ENCODE data around the gene KIAA1549. TPM values are rescaled to one million over a fixed set of nuclear protein-coding genes. Genes with fewer than 3 reads are reported as not detected.
"Not testable (repeated sequence)": the region's sequence is repeated elsewhere in the genome, so short reads cannot be mapped to it uniquely, and the experiment has no call there.

KIAA1549 gene
- total RNA-seq, 4 donors from 2014 or later, result 0.11 to 2.1 (median 0.28) TPM

DNA sequence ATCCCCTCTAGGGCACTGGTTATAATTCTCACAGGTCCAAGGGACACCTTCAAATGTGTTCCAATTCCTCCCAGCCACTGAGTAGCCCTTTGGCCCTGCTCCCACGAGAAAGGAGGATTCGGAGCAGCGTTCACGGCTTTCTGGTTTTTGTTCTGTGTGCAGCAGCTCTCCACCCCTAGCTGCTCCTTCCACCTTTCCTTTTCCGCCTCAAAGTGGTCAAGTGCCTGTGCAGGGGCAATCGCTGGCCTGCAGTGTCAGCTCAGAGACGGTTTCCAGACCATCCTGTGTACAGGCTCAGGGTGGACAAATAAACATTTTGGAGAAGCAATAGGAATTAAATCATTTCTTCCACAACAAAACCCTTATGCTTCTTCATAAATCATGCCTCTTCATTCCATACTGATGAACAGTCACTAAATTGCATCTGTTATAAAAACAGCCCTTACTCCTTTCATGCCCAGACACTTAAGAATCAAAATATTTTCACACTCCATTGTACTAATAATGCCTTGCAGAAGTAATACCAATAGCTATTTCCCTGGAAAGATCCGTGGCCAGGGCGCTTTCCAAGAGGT, 1.1 kb downstream of the KIAA1549 start:
- H3K4me3 ChIP-seq, result peak overlapping the region; percentile 25 to 68 (median 52)
- WGBS, 2 donors, result 29 to 33% methylated on average over 8 to 9 of the region's 9 CpGs

DNA sequence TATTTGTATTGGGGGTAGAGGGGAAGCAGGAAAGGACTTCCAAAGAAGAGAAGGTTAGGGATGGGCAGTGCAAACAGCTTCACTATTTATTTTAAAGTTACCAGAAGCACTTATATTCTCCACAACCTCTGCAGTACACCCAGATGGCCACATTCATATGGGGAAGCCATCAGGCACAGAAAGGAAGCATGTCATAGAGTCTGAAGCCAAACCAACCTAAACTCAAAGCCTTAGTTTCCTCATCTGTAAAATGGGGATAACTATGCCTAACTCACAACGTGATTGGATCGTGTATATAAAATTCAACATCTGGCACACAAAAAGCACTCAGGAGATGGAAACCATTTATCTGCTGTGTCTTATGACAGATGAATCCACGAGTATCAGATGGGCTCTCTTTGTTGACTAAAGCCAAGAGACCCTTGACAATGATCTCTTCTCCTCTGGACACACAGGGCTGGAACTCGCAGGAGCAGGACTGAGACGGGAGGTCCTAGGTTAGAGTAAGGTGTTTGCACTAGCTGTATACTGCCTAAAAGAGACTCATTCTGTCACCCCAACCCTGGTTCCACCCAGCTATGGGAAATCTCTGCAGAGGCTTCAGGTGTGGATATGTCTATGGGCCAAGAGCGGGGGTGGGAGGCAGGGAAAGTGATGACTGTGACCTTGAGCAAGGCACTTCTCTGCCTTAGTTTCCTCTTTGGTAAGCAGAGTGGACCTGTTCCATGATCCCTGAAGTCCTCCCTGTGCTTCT, 1.8 kb downstream of the KIAA1549 start:
- Histone ChIP-seq H3K36me3 (no peaks in the 10 kb centered on the region), H3K9me3 (no peaks in the 10 kb centered on the region), H3K27me3 (peaks cover 0 to 46% (median 0%) of the 10 kb centered on the region in 4 donors), H3K27ac (no peak overlapping the region), H3K4me1 (peaks cover 6 to 24% (median 7%) of the 10 kb centered on the region in 3 donors), H3K4me3 (peak overlapping the region in 1 of 4 donors; percentile 59)
- no peak for DNase-seq
- TF ChIP-seq POLR2A (IDR thresholded peaks at IDR 0.05), result no peak
- TF ChIP-seq, protein P1, sequence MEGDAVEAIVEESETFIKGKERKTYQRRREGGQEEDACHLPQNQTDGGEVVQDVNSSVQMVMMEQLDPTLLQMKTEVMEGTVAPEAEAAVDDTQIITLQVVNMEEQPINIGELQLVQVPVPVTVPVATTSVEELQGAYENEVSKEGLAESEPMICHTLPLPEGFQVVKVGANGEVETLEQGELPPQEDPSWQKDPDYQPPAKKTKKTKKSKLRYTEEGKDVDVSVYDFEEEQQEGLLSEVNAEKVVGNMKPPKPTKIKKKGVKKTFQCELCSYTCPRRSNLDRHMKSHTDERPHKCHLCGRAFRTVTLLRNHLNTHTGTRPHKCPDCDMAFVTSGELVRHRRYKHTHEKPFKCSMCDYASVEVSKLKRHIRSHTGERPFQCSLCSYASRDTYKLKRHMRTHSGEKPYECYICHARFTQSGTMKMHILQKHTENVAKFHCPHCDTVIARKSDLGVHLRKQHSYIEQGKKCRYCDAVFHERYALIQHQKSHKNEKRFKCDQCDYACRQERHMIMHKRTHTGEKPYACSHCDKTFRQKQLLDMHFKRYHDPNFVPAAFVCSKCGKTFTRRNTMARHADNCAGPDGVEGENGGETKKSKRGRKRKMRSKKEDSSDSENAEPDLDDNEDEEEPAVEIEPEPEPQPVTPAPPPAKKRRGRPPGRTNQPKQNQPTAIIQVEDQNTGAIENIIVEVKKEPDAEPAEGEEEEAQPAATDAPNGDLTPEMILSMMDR (IDR thresholded peaks at IDR 0.05), result no peak
- 86 to 89% methylated on average over 5 to 6 of the region's 6 CpGs for WGBS, 2 donors
- intact Hi-C loops (cut with DNase I), result no loop called here

More for the DNA sequence above, 1.1 kb downstream of the KIAA1549 start:
- TF ChIP-seq POLR2A (IDR thresholded peaks at IDR 0.05), result no peak
- TF ChIP-seq, protein P1 (IDR thresholded peaks at IDR 0.05), result no peak
- peaks cover 0 to 46% (median 0%) of the 10 kb centered on the region in 4 donors for H3K27me3 ChIP-seq
- H3K36me3 ChIP-seq, result no peaks in the 10 kb centered on the region
- no peak overlapping the region for H3K27ac ChIP-seq
- intact Hi-C loops (cut with DNase I), result no loop called here
- H3K4me1 ChIP-seq, result peaks cover 6 to 24% (median 7%) of the 10 kb centered on the region in 3 donors
- H3K9me3 ChIP-seq, result no peaks in the 10 kb centered on the region
- no peak for DNase-seq

DNA sequence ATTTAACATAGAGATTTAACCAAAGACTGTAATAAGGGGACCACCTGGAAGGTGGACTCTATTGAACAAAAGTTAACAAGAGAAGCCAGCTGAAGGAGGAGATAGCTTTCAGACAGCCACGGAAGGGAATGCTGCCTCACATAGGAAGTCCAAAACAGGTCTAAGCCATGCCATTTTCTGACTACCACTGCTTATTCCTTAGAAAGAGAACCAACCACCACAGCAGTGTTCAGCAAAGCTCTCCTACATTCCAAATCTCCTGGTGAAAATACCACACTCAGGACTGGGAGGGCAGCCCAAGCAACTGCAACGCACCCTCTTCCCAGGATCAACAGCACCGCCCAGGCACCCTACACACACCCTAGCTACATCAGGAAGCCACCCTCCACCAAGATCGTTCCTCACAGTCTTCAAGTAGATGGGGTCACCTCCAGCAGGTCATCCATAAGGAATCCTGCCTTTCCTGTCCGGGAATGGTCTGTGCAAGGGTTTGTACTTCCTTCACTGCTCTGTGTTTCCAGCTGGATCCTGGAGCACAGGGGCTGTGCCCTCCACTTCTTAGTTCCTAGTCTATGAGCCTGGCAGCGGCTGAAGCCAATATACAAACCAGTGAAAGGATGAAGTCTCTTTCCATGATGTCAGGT, 2.5 kb downstream of the KIAA1549 start:
- Histone ChIP-seq H3K27me3 (peaks cover 0 to 46% (median 0%) of the 10 kb centered on the region in 4 donors), H3K4me1 (peaks cover 6 to 24% (median 7%) of the 10 kb centered on the region in 3 donors), H3K4me3 (no peak overlapping the region), H3K9me3 (no peaks in the 10 kb centered on the region), H3K27ac (no peak overlapping the region), H3K36me3 (no peaks in the 10 kb centered on the region)
- no peak for TF ChIP-seq POLR2A (IDR thresholded peaks at IDR 0.05)
- TF ChIP-seq, protein P1 (IDR thresholded peaks at IDR 0.05), result no peak
- no peak for DNase-seq
- intact Hi-C loops (cut with DNase I), result no loop called here
- 85 to 90% methylated on average over 6 of the region's 6 CpGs for WGBS, 2 donors

DNA sequence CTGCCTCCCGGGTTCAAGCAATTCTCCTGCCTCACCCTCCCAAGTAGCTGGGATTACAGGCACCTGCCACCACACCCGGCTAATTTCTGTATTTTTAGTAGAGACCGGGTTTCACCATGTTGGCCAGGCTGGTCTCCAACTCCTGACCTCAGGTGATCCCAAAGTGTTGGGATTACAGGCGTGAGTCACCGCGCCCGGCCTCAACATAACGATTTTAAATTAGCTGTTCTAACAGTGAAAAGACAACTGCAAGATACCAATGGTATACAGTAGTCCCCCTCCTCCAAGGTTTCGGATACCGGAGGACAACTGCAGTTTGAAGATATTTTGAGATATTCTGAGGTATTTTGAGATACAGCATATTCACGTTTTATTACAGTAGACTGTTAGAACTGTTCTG, 5.0 kb downstream of the KIAA1549 start:
- H3K27ac ChIP-seq; H3K4me3 ChIP-seq; H3K9me3 ChIP-seq; DNase-seq; intact Hi-C loops (cut with DNase I); H3K36me3 ChIP-seq: not testable (repeated sequence)
- 79 to 80% methylated on average over 11 of the region's 11 CpGs for WGBS, 2 donors
- peaks cover 6 to 14% (median 7%) of the 10 kb centered on the region in 3 donors for H3K4me1 ChIP-seq
- peaks cover 0 to 28% (median 0%) of the 10 kb centered on the region in 4 donors for H3K27me3 ChIP-seq

DNA sequence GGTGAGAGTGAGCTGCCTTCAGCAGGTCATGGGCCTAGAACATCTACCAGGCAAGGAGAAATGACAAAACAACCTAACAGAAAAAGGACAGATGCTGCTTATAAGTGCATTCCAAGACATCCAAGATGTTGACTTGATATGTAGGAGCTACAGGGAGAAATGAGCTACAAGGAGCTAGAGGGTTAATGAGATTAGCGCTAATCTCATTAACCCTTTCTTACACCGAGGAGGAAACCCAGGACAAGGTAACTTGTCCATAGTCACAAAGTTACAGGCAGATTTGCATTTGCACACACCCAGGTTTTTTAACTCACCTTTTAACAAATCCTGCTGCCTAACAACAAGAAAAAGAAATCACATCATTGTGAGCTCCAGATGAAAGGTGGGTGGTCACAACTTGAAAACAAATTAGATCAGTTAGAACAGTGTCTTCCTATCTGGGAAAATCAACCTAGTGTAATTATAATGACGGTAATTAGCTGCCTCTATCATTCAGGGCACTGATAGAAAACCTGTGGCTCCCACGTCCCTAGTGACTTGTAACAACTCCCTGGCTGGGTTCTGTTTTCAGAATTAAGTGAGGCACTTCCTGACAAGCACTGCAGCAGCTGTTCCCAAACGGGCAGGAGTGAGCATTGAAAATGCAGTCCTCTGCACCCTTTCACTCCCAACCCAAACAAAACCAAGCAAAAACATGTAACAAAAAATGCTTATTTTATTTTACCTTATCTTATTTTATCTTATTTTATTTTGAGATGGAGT, 5.7 kb downstream of the KIAA1549 start:
- no peaks in the 10 kb centered on the region for H3K9me3 ChIP-seq
- H3K4me1 ChIP-seq, result peaks cover 2 to 10% (median 7%) of the 10 kb centered on the region in 3 donors
- TF ChIP-seq POLR2A (IDR thresholded peaks at IDR 0.05), result no peak
- TF ChIP-seq, protein P1 (IDR thresholded peaks at IDR 0.05), result no peak
- intact Hi-C loops (cut with DNase I), result no loop called here
- no peak overlapping the region for H3K4me3 ChIP-seq
- WGBS, 2 donors, result 53 to 64% methylated on average over 5 of the region's 5 CpGs
- no peaks in the 10 kb centered on the region for H3K36me3 ChIP-seq
- no peak for DNase-seq
- no peak overlapping the region for H3K27ac ChIP-seq
- peaks cover 0 to 24% (median 0%) of the 10 kb centered on the region in 4 donors for H3K27me3 ChIP-seq
